Measurements from ENCODE around the gene AGPAT2.
"Not testable (repeated sequence)": the region's sequence is repeated elsewhere in the genome, so short reads cannot be mapped to it uniquely, and the experiment has no call there.

The AGPAT2 gene

GRCh38 chr9:136714096-136714892 is 27.0 kb upstream of the AGPAT2 start:
- no peak for TF ChIP-seq CTCF (conservative IDR thresholded peaks at IDR 0.05; ENCODE audit: low read depth, low read length)
- no peak for DNase-seq (ENCODE audit: low read depth)
- H3K4me3 ChIP-seq (ENCODE audit: low read length) = no peak overlapping the region

- TF ChIP-seq CTCF (conservative IDR thresholded peaks at IDR 0.05; ENCODE audit: low read depth, low read length) = no peak
- H3K4me3 ChIP-seq (ENCODE audit: low read length) = peak overlapping the region; percentile 55
- no peak for DNase-seq (ENCODE audit: low read depth)
These were observed 26.3 kb upstream of the AGPAT2 start for GRCh38 chr9:136713550-136713949.

- peak overlapping the region; percentile 55 for H3K4me3 ChIP-seq (ENCODE audit: low read length)
- DNase-seq (ENCODE audit: low read depth) = no peak
- TF ChIP-seq CTCF (conservative IDR thresholded peaks at IDR 0.05; ENCODE audit: low read depth, low read length) = no peak
These were observed 25.7 kb upstream of the AGPAT2 start for GRCh38 chr9:136712690-136713544.

- H3K4me3 ChIP-seq (ENCODE audit: low read length) = peak within 1 kb of the TSS; percentile 55
- no peak for DNase-seq (ENCODE audit: low read depth)
- TF ChIP-seq CTCF (conservative IDR thresholded peaks at IDR 0.05; ENCODE audit: low read depth, low read length) = no peak
These were observed 24.8 kb upstream of the AGPAT2 start, which contains the start of gene DIPK1B for GRCh38 chr9:136711751-136712689. Gene DIPK1B (plus strand): TSS chr9:136712572. CDS start chr9:136712666, 94 bp downstream.

- peak; percentile 64 for DNase-seq (ENCODE audit: low read depth)
These were observed 24.0 kb upstream of the AGPAT2 start for GRCh38 chr9:136711219-136711648.

GRCh38 chr9:136710543-136710942 is 23.3 kb upstream of the AGPAT2 start:
- TF ChIP-seq CTCF (conservative IDR thresholded peaks at IDR 0.05; ENCODE audit: low read depth, low read length) = no peak

More at GRCh38 chr9:136711219-136711648, 24.0 kb upstream of the AGPAT2 start:
- not testable (repeated sequence) for H3K4me3 ChIP-seq (ENCODE audit: low read length)

More at GRCh38 chr9:136710543-136710942, 23.3 kb upstream of the AGPAT2 start:
- no peak for DNase-seq (ENCODE audit: low read depth)
- no peak overlapping the region for H3K4me3 ChIP-seq (ENCODE audit: low read length)

Data from retinal pigment epithelial cell (primary cell).